Hepatic stellate cell (primary cell): Measurements from ENCODE around the gene BCAS3.
A peak's percentile ranks its signal among the peaks of the same experiment; 100 is the strongest.

ENCODE experiments used
- DNase-seq: peaks from one replicate; pipeline ENCODE4 v3.0.0; 2011; ENCODE audit warnings: low spot score

BCAS3 gene

GRCh38 chr17:61366715-61367413, 689.2 kb downstream of the BCAS3 start:
- no peak for DNase-seq

DNA sequence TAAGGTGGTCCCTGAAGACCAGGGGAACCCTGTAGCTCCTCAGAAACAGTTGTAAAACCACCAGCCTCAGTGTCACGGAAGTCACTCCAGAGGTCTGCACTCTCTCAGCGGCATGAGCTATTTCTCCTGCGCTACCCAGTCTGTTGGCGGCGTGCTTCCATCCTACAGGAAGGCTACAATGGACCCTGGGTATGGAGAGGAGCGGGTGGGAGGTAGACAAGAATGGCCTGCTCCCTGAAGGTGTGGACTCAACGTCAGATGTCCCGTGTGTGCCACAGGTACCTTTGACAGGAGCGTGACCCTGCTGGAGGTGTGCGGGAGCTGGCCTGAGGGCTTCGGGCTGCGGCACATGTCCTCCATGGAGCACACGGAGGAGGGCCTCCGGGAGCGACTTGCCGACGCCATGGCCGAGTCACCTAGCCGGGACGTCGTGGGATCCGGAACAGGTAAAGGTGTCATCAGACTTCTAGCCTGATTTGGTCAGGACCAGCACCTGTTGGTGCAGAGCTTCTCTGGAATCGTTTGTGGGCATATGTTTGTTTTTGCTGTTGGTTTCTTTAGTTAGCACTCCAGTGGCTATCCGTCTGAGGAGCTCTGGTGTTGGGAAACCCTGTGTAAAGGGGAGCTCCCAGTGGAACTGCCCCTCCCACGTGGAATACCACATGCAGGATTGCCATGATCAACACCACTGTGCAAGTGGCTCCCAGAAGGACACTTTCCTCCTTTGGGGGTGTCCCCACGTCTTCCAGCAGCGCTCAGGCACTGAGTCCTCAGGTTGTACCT, 690.6 kb downstream of the BCAS3 start:
- DNase-seq: no peak

DNA sequence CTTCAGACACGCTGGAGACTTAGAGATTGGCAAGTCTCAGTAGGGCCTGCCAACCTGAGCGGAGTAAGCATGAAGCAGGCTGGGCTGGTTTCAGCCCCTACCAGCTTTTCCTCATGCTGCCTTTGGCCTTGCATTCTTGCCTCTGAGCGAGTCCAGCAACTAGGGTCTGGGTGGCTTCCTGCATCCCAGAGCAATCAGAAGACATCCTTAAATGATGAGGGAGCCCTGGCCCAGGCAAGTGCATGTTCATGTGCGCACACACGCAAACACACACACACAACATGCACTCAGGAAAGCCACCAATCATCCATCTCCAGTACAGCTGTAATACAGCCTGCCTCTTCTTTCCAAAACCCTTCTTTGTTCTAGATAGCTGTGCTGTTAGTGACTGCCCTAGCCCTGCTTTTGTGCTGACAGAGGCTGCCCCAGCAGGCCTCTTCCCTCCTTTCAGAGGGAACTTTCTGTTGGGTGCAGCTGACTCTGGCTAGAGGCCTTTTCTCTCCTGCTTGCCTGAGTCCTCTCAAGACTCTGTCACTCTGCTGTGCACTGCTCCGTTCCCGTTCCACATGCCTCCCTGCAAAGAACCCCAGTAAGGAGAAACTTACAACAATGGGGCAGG, 691.3 kb downstream of the BCAS3 start:
- DNase-seq: no peak

GRCh38 chr17:61369751-61370150, 692.1 kb downstream of the BCAS3 start:
- DNase-seq: no peak

DNA sequence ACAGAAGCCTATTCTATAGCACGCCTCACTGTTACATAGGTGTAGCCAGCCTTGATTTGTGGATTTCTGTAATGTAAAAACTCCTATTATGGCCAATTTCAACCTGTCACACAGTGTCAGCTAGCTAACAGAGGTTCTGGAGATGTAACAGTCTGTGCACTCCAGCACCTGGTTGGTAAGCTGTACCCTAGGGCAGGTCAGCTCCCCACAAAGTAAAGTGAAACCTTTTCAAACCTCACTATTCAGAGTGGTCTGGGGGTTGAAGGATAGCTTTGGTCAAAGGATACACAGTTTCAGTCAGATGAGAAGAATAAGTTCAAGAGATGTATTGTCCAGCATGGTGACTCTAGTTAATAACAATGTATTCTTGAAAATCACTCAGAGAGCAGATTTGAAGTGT, 693.5 kb downstream of the BCAS3 start:
- DNase-seq: no peak

DNA sequence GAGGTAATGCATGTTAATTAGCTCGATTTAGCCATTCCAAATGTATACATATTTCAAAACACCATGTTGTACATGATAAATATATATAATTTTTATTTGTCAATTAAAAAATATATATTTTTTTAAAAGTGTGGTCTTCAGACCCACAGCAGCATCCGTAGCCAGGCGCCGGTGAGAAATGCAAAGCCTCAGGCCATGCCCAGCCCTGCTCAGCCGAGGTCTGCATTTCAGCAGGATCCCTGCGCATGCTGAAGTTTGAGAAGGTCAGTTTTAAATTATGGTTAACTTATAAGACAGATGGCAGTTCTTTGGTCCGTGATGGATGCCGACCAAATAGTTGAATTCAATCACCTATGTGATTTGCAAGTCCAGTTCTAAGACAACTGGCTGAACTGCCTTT, 694.0 kb downstream of the BCAS3 start:
- no peak for DNase-seq

- no peak for DNase-seq
Measured at GRCh38 chr17:61372436-61372835, 694.8 kb downstream of the BCAS3 start.

GRCh38 chr17:61376931-61377838, 699.5 kb downstream of the BCAS3 start:
- DNase-seq: no peak

GRCh38 chr17:61378658-61379456, 701.2 kb downstream of the BCAS3 start:
- no peak for DNase-seq

DNA sequence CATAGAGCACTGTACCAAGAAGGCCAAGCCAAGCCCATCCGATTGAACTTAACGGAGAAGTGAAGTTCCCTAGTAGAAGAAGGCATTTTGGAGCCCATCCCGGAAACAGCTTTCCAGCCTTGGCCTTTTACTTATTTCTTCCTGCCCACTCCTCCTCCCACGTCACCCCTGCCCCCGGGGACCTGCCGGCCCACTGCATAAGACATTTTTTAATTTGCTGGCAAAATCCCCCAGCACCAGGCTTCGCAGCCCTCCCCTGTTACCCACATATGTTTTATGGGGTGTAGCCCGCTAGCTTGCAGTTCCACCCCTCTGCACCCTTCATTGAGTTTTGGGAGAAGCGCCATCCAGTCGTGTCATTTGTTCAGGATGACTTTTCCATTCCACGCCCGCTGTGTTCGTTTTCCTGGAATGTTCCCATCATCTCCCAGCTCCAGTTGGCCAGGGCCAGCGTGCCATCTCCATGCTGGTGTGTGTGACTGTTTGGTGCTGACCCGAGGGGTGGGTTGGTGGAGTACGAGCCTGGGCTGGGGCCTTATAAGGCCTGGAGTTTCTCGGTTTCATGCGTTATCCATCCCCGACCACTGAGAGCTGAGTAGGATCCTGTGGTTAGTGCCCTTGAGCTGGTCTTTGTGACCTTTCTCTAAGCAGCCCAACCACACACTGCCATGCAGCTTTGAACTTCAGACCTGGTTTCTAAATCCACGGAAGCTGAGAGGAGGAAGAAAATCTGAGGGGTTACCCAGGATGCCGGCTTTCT, 702.0 kb downstream of the BCAS3 start:
- peak; percentile 24 for DNase-seq

DNA sequence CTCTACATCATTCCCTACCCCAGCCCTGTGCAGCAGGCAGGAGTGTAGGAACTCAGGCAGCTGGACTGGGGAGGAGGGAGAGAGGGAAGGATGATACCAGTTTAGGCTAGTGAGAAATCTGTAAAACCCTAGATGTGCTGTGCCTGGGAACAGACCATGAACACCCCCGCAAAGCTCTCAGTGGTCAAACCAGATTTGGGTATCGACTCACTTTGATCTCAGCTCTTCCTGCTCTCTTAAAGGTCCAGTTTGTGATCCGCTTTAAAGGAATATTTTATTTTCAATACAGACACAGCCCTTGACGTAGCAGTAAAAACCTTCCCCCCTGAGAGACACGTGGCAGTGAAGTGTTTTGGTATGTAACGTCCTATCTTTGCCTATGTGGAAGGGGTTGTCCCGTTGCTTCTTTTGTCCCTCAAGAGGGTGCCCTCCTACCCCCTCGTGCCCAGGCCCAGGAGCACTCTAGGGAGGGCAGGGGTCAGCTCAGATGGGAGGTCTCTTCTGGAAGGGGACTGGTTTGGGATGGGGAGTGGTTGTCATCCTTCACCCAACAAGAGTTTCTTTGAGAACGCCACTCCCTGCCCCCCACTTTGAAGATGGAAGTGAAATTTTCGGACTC, 702.7 kb downstream of the BCAS3 start:
- no peak for DNase-seq

DNA sequence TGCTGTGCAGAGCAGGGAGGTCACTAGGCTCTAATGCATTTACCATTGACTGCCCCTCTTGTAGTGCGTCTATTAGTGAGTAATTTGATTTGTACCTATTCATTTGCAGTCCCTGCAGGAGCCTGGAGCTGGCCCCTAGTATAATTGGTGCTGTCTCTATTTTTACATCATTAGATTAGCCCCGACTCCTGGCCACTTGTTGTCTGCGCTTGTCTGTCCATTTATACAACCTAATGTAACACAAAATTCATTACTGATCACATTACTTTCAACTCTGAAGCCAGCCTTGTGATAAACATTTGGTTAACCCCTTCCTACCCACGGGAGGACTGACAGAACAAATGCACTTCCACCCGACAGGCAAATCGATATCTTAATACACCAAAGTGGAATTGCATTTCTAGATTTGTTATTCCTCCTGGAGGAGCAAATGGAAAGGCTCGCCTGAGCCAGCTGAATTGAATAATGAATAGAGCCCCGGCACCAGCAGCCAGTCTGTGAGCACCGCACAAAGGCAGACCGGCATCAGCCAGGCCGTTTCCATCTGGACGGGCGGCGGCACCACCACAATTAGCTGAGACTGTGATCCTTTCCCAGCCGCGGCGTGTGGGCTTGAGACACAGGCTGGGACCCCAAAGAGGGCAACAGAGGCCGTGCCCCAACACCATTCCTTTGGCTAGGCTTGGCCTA, 703.3 kb downstream of the BCAS3 start:
- no peak for DNase-seq

GRCh38 chr17:61381537-61381936, 703.9 kb downstream of the BCAS3 start:
- DNase-seq: no peak

GRCh38 chr17:61382796-61383688, 705.4 kb downstream of the BCAS3 start:
- DNase-seq: no peak

DNA sequence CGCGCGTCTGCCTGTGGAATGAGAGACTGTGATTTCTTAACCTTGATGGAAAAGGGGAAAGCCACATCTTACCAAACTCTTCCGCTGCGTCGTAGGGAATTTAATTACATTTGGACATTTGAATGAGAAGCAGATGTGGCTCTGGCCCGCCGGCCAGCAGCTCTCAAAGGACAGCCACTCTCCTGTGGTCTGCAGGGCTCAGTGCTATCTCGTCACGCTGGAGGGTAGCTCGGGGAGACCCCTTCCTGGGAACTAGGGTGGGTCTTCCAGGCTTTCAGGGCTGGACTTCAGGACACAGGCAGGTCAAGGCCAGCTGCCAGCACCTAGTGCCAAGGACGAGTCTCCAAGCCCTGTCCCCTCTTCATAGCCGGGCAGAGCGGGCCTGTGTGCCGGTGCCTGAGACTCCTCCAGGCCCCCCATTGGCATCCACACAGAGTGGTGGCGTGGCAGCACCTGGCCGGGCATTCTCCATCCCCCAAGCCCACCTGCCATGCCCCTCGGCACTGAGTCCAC, 706.1 kb downstream of the BCAS3 start:
- no peak for DNase-seq

- DNase-seq: no peak
Measured at GRCh38 chr17:61384354-61384691, 706.7 kb downstream of the BCAS3 start.

DNA sequence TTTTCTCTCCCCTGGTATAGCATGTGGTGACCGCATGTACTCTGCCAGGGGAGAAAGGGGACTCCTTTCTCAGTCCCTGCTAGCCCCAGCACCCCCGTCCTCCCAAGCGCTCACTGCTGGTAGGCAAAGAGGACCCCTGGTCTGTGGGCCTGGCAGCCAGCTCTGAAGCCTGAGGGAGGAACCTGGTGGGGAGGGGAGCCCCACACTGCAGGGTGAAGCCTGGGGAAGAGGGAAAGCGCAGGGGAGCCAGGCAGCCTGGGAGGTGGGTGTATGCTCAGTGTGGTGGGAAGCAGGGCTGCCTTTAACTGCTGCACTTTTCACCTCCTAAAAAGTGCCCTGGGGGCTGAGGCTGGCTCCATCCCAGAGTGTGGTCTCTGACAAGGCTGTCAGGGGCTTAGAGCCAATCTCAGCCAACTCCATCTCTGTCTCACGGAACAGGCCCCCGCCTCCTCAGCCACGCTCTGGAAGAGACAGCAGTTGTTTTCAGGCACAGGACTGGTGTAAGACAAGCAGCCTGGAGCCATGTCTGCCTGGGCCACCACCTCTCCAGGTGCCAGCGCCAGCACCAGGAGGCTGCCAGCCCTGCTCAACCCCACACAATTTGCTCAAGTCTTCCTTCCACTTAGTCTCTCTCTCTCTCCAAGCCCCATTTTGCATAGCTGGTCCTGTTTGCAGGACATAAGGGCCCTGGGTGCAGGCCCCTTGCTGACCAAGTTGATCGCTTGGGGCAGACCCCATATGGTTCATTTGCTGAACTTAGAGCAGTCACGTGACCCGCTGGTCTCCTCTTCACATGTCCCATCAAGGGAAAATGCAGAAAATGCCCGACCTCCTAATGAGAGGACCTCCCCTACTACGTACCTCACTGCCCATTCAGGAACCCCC, 707.3 kb downstream of the BCAS3 start:
- no peak for DNase-seq
